GM18519 (cell line): ENCODE results near the gene FYB1.
A peak's percentile ranks its signal among the peaks of the same experiment; 100 is the strongest.
"Not testable (repeated sequence)": the region's sequence is repeated elsewhere in the genome, so short reads cannot be mapped to it uniquely, and the experiment has no call there.

Source experiments
- ATAC-seq: cut with Tn5 transposase; IDR thresholded peaks from one replicate; pipeline ENCODE4 v1.9.1; 2021; ENCODE audit warnings: mild to moderate bottlenecking, moderate library complexity; ENCODE audit not compliant: unreplicated experiment, low FRiP score

The FYB1 gene

DNA sequence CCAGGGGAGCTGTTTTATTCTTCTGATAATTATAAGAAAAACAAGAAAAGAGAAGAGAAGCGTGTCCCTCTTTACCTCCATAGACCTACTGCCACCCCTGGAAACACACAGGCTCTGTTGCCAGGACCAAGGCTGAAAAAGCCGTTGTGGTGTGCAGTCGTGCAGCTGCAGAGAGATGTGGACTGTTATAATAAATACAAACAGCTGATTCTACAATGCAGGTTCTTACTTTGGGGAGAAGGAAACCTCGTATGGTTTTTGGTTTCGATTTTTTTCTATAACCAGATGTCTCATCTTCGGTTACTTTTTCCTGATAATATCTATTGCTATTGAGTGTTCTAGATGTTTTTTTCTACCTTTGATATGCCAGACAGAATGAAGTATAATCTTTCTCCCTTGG, 28.1 kb downstream of the FYB1 start:
- ATAC-seq = no peak

DNA sequence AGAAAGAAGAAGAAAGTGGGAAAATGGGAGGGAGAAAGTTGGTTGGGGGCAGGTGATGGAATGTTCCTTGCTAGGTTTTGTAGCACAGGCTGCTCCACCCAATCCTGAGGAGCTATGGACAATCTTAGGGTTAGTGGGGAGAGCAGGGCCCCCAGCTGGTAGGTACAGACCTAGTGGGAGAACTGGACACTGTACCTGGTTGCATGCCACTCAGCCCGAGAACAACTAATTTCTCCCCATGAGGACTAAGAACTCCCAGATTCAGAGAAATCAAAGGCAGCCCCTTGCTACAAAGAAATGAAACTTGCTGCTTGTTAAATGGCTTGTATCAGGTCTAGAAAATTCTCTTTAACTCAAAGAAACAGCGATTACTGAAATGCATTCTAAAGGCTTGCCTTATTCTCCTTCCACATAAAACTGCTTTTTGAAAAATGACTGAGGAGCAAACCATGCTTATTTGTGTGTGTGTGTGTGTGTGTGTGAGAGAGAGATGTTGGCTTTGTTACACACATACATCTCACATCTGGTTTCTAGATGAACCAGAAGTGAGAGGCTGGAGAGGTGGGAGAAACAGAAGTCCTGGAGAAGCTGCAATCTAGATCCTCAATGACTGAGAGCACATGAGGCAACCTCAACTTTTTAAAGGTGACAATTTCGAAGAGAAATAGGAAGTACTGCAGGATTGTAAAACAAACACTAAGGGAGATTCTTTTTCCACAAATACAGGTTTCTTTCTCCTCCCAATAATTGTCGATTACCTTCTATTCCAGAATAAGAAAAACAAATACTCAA, 28.9 kb downstream of the FYB1 start:
- no peak for ATAC-seq

DNA sequence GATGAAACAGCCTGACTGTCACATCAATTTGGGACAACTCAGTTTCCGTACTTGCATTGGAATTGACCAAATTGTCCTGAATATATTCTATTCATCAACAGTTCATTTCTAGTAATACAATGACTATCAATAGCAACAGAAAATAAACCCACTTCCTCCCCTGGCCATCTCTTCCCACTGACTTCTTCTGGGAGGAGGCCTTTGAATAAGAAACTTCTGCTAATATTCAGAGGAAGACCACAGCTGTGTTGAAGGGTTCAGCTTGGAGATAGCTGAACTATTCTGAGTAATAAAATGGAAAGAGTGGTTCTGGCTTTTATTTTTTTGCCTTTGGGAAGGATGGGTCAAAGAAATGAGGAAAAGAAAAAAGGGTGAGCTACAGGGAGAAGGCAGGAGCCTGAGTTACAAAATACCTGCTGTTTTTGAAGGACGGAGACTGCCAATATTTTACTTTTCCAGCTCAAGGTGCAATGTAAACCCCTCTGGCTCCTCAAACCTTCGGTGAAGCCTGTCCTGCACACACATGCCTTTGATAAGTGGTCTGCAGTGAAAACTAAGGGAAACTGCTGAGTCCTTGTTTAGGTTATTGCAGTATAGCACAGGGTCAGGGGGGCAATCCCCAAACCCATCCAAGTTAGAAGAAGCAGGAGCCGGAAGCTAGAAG, 29.9 kb downstream of the FYB1 start:
- no peak for ATAC-seq

DNA sequence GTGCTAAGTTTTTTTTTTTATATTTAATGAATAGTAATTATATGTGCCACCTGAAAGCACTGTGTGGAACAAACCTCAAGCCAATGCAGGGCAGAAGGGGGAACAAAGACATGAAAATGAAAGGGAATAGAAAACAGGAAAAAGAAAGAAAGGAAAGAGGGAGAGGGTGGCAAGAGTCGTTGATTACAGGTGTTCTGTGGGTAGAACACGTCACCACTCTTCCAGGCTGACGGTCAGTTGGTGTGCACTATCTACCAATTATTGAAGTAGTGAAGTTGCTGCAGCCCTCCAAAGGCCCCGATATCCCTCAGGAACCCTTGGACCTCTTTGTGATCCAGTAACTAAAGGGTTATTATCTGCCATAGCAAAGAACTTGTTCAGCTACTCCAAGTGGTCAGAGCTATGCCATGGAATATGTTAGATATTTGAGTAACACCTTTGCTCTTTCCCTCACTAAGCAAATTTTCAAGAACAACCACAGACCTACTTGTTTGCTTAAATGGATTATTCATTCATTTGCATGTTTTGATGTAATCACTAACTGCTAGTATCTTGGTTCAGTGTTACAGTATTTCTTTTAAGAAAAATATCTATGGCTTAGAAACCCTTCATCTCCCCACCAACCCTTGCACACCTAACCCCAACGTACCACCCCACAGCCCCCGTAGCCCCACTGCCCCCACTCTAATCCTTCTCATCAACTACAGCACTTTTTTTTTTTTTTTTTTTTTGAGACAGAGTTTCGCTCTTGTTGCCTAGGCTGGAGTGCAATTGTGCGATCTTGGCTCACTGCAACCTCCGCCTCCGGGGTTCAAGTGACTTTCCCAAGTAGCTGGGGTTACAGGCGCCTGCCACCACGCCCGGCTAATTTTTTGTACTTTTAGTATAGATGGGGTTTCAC, 31.3 kb downstream of the FYB1 start:
- ATAC-seq = no peak

DNA sequence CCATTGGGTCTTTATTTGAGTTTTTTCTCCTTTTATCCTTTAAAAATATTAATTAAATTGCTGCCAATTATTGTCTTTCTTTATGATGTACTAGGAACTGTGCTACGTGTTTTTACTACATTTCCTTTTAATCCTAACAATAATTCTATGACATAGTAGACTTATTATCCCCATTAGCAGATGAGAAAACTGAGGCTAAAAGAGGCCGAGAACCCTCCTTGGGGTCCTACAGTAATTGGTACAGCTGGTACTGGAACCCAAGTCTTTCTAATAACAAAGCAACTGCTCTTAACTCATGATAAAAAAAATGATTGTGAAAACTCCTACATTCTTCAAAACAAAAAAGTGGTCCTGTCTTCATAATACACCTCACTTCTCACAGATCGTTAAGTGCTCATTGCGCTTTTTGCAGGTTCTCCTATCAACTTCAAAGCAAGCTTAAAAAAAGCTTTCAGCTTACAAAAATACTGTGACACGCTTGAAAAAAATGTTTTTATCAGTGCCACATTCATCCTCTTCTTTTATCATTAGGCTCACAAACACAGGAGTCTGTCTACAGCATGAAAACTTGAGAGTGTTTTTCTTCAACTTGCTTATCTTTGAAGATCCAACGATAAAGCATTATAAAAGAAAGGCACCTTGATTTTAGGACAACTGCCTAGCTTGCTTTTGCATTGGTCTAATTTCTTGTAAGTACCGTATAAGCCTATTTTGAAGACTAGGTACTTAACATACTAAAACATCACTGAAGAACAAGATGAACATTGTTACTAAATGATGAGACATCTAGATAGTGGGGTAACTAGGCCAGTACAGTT, 32.4 kb downstream of the FYB1 start:
- no peak for ATAC-seq

DNA sequence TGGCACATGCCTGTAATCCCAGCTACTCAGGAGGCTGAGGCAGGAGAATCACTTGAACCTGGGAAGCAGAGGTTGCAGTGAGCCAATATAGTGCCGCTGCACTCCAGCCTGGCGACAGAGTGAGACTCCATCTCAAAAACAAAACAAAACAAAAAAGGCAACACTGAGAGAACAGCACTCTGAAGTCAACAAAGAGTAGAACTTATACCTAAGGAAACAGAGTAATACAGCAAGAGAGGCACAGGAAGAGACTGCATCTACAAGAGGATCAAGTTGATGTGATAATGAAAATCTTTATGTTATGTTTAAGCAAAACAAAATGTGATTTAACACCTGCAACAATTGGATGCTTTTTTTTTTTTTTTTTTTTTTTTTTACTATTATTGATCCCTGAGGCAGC, 33.1 kb downstream of the FYB1 start:
- ATAC-seq = no peak

DNA sequence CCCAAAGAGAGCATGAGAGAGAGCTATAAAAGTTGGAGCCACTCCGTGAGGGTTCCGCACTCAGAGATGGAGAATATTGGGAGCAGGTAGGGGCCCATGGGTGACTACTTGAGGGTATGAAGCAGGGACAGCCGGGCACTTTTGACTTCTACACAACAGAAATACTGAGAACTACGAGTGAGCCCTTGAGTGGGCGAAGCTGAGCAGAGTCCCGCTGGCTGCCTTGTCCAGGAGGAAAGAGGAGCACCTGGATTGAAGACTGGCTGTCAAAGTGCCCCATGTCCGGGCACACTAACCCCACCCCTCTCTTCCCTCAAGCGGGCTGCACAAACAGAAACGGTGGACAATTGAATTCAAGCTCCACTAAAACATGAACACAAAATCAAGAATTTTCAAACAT, 33.6 kb downstream of the FYB1 start:
- no peak for ATAC-seq

DNA sequence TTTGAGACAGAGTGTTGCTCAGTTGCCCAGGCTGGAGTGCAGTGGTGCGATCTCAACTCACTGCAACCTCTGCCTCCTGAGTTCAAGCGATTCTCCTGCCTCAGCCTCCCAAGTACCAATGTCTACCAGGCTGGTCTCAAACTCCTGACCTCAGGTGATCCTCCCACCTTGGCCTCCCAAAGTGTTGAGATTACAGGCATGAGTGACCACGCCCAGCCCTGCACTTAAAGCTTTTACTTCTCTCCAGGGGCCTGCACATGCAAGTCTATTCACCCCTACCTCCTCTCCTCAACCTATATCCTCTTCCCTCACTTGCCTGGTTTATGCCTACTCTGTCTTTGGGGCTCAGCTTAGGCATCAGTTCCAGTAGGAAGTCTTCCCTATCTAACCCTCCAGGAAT, 39.8 kb downstream of the FYB1 start:
- ATAC-seq = not testable (repeated sequence)

DNA sequence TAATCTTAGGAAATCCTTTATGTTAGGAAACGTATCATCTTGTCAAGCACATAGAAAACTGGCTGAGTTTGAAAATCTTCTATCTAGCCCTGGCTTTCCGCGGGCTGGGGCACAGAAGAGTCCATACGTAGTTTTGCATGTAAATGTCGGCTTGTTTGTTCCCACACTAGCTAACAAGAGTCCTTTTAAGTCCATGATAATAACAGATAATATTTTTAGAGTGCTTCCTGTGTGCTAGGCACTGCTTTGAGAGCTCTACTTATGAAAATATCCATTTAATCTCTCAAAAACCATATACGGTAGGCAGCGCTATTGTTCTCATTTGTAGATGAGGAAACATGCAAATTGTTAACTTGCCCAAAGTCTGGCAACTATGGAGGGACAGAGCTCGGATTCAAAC, 40.5 kb downstream of the FYB1 start:
- no peak for ATAC-seq

DNA sequence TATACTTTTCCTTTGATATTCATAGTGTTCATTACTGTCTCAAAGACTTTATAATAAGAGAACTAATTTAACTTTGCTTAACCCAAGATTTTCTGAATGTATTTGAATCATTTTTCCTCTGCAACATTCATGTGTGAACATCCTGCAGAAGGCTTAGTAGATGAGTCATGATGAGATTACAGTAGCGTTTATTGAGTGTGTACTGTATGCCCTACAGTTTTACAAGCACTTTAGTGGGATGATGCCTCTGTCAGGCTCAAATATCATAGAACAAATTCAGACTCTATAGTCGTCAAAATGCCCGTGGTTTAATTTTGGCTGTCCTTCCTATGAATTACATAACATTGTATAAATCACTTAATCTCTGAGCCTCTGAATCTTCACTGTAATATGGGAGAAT, 41.2 kb downstream of the FYB1 start:
- no peak for ATAC-seq

DNA sequence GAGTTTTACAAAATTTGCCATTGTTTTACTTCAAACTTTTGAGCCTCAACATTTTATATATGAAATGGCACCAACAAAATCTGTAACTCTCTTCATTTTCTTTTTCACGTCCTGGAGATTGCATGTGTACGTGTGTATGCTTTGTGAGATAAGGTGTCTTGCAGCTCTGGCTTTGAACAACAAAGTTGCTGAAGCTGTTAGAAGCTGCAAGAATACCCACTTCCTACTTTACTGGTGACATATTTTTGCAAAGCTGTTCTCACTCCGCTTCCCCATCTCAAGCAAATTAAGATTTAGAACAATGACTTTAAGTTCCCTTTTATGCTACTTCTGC, 41.8 kb downstream of the FYB1 start:
- ATAC-seq = peak; percentile 54

DNA sequence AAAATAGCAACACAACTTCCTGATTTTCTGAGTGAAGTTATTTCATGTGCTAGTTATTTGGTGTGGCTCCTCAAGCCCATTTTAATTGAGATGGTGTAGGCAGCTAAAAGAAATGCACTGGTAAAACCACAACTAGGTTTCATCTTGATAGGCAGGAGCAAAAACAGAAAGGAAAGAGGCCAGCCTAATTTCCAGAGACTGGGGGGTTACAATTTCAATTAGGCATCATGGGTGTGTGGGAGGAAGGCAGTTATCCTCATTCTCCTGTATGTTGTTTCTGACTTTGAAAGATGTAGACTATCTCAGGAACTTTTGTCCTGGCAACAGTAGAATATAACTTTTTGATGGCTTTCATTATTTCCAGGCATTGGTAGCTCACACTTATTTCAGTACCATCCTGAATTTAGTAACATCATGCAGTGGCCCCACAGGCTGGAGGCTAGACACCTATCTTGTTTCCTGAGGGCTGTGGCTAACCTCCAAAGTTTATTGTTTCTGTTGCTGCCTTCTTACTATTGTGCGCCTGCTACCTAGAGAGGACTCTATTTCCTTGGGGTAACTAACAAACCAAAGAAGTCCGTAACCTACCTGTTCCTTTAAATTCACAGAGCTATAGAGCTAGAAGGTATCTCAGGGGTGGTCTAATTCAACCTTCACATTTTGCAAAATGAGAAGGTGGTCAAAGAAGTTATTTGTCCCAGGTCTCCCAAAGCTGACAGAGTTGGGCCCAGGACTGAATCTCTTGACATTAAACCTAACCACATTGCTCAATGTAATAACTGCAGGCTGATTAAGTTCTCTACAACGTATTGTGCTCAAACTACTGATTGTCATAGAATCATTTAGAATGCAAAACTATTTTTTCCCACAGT, 42.4 kb downstream of the FYB1 start:
- ATAC-seq = peak; percentile 42

DNA sequence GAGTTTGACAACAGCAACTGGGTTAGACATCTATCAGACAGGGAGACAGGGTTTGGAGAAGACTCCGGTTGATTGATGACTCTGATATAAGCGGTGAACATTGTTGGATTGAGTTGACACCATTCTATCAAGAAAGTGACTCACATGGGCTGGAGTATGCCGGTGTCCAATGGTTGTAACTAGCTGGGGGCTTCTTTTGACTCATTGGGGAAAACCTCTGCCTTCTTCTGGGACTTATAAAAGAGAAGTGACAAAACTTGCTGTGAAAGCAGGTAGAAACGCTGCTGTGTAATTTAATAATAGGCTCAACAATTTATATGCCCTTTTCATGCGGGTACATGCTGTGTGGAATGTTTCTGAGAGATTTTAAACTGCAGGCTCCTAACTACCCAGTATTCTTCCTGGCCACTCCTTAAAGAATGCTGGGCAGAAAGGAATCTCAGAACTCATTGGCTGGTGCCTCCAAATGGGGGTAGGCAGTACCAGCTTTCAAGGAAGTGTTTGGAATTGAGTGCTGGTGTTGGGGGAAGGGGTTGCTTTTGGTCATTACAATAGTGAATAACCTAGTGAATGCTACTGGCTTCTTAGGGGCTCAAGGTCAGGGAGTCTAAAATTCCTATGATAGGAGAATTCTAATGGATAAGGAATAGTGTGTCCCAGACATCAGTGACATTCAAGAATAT, 43.9 kb downstream of the FYB1 start:
- ATAC-seq = no peak

DNA sequence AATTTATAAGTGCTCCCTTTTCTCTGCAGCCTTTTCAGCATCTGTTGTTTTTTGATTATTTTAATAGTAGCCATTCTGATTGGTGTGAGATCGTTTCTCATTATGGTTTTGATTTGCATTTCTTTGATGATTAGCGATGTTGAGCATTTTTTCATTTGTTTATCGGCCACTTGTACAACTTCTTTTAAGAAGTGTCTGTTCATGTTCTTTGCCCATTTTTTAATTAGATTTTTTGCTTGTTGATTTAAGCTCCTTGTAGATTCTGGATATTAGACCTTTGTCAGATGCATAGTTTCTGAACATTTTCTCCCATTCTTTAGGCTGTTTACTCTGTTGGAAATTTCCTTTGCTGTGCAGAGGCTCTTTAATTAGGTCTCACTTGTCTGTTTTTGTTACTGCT, 46.3 kb downstream of the FYB1 start:
- no peak for ATAC-seq

DNA sequence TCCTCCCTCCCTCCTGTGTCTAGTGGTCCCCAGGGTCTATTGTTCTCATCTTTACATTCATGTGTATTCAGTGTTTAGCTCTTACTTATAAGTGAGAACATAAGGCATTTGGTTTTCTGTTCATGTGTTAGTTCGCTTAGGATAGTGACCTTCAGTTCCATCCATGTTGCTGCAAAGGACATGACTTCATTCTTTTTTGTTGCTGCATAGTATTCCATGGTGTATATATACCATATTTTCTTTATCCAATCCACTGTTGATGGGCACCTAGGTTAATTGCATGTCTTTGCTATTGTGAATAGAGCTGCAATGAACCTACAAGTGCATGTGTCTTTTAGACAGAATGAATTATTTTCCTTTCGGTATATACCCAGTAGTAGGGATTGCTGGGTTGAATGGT, 46.8 kb downstream of the FYB1 start:
- ATAC-seq = no peak

DNA sequence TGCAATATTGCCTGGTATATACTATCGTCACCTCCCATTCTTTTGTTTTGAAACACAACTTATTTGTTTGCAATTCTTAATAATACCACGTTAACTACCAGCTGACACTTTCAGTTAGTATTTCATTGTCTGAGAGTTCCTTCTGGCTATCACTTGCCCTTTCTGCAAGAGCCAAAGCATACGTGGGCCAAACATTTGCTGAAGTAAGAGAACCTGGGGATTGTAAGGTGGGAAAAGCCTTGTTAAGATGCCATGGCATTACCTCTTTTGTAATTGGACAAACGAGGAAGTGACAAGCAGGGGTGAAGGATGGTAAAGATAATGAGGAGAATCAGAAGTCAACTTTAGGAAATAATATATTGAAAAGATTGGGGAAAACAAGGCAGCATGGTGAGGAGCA, 47.7 kb downstream of the FYB1 start:
- ATAC-seq = no peak

DNA sequence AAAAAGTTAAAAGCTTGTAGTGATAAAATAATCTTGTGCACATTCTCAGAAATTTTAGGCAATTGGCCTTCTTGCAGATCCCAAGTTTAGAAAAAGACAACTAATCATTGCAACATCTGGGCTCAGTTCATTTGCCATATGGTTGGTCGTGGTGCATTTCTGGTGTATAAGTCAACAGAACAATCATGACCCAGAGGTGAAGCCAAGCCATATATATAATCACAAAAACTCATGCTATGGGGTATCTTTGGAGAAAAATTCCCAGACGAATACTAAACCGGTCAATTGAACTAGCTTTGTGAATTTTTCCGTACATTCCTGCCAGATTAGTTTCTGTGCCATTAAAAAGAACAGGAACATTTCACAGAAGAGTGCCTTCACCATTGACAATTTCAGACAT, 50.3 kb downstream of the FYB1 start:
- no peak for ATAC-seq

DNA sequence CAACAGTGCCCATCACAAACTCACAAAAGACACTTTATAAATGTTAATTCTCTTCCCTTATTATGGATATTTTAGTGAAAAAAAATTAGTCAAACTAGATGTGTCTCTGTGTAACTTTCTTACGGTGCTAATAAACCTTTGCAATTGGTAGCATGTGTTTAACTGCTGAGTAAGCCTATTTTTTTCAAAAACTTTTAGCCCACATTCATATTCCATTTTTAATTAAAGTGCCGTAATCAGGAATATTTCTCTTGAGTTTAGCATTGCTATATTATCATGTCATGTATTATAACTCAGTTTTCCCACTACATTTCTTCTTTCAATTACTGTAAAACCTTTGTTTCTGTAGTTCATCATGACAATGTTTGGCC, 51.4 kb downstream of the FYB1 start:
- no peak for ATAC-seq
